ENCODE data around the gene GTF2IRD1. TPM values are rescaled to one million over a fixed set of nuclear protein-coding genes. Genes with fewer than 3 reads are reported as not detected.
"Not testable (repeated sequence)": the region's sequence is repeated elsewhere in the genome, so short reads cannot be mapped to it uniquely, and the experiment has no call there.

GTF2IRD1 gene
- total RNA-seq, 2 experiments from 2014 or later = 4.9 to 6.6 TPM

GRCh38 chr7:74650055-74650454, 196.3 kb downstream of the GTF2IRD1 start:
- peak; percentile 91 for DNase-seq
- intact Hi-C loops (cut with micrococcal nuclease) = loop anchor here (1.0 kb wide), 1 partner anchor 8 kb away; no protein-coding TSS in a partner anchor
- H3K4me1 Mint-ChIP-seq (ENCODE audit: low read depth) = peaks cover 31% of the 10 kb centered on the region
- H3K36me3 Mint-ChIP-seq, H3K9me3 Mint-ChIP-seq, H3K27me3 Mint-ChIP-seq: not testable (repeated sequence)
- peak overlapping the region; percentile 91 for H3K27ac Mint-ChIP-seq
- CTCF ChIA-PET = interaction anchor here (1.0 kb wide), 1 partner anchor 84 kb away, joined by 5 read pairs; no protein-coding TSS in a partner anchor
- POLR2A ChIA-PET = interaction anchor here (1.0 kb wide), 1 partner anchor 11 kb away, joined by 5 read pairs; no protein-coding TSS in a partner anchor
- peak overlapping the region; percentile 69 for H3K4me3 Mint-ChIP-seq

- intact Hi-C loops (cut with micrococcal nuclease) = loop anchor here (1.0 kb wide), 1 partner anchor 8 kb away; no protein-coding TSS in a partner anchor
Observed at GRCh38 chr7:74650493-74651132, 196.9 kb downstream of the GTF2IRD1 start.

GRCh38 chr7:74651133-74651504, 197.4 kb downstream of the GTF2IRD1 start:
- DNase-seq; intact Hi-C loops (cut with micrococcal nuclease); H3K27me3 Mint-ChIP-seq; H3K36me3 Mint-ChIP-seq; POLR2A ChIA-PET; H3K9me3 Mint-ChIP-seq: not testable (repeated sequence)
- CTCF ChIA-PET = interaction anchor here (1.0 kb wide), 1 partner anchor 45 kb away, joined by 3 read pairs; no protein-coding TSS in a partner anchor
- Mint-ChIP-seq H3K27ac (peak overlapping the region; percentile 91), H3K4me3 (peak overlapping the region; percentile 69), H3K4me1 (ENCODE audit: low read depth) (peaks cover 40% of the 10 kb centered on the region)

More at GRCh38 chr7:74650493-74651132, 196.9 kb downstream of the GTF2IRD1 start:
- ChIA-PET POLR2A (interaction anchor here (1.0 kb wide), 1 partner anchor 10 kb away, joined by 5 read pairs; no protein-coding TSS in a partner anchor), CTCF (interaction anchor here (1.0 kb wide), 2 partner anchors 45 to 84 kb away, joined by 3 to 5 read pairs; no protein-coding TSS in a partner anchor)
- Mint-ChIP-seq H3K27ac (peak overlapping the region; percentile 91), H3K4me1 (ENCODE audit: low read depth) (peaks cover 36% of the 10 kb centered on the region), H3K4me3 (peak overlapping the region; percentile 69)
- not testable (repeated sequence) for H3K36me3 Mint-ChIP-seq, H3K27me3 Mint-ChIP-seq, H3K9me3 Mint-ChIP-seq
- DNase-seq = peak; percentile 54

Other genes starting within 250 kb of the GTF2IRD1 start
- 1 to 10 TPM; 6.6 to 6.7 TPM for gene LAT2, start 243.9 kb upstream of the GTF2IRD1 start, total RNA-seq
- gene RFC2, start 199.5 kb upstream of the GTF2IRD1 start, total RNA-seq = 10 to 100 TPM; 80.8 to 81.1 TPM
- 1 to 10 TPM; 2.4 to 2.7 TPM for gene CLIP2, start 164.5 kb upstream of the GTF2IRD1 start, total RNA-seq
- gene GTF2I, start 203.8 kb downstream of the GTF2IRD1 start, total RNA-seq = 100 to 1,000 TPM; 113 to 116 TPM

Data from activated CD4-positive, alpha-beta memory T cell treated with anti-CD3 and anti-CD28 coated beads for 36 hours (primary cell).